ENCODE results near the gene ENPP5.

Gene ENPP5

GRCh38 chr6:46170357-46171289 lies at the start of gene ENPP5:
TSS of gene ENPP5 (minus strand) at chr6:46170980. CDS start at chr6:46168262, 2,718 bp downstream.
- no peaks in the 10 kb centered on the region for H3K79me2 ChIP-seq (ENCODE audit: control insufficient read depth, insufficient read depth, low read length, unreplicated experiment)
- no peaks in the 10 kb centered on the region for H3K36me3 ChIP-seq (ENCODE audit: insufficient read depth, low read length)
- H3K27ac ChIP-seq (ENCODE audit: low read depth, low read length): no peak within 1 kb of the TSS
- H3K4me3 ChIP-seq (ENCODE audit: low read depth, low read length): peak within 1 kb of the TSS; percentile 77
- no peaks in the 10 kb centered on the region for H3K4me1 ChIP-seq (ENCODE audit: control insufficient read depth, insufficient read depth, low read length, unreplicated experiment)
- H2AFZ ChIP-seq (ENCODE audit: low read length, unreplicated experiment): peak within 1 kb of the TSS; percentile 71
- H3K27me3 ChIP-seq (ENCODE audit: insufficient read depth, low read length): peaks cover 46% of the 10 kb centered on the region

DNA sequence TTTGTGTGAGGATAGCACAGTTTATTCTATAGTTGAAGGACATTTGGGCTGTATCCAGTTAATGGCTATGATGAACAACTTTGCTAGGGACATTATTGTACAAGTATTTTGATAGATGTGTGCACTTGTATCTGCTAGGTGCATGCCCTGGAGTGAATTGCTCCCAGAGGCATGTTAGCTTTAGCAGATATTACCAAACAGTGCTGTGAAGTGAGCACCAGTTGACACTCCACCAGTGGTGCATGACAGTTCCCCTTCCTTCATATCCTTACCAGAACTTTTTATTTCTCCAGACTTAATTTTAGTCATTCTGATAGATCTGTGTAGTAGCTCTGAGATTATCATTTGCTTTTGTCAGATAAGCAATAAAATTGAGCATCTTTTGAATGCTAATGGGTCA lies 48.9 kb upstream of the ENPP5 start:
- no peaks in the 10 kb centered on the region for H3K79me2 ChIP-seq (ENCODE audit: control insufficient read depth, insufficient read depth, low read length, unreplicated experiment)
- no peak overlapping the region for H2AFZ ChIP-seq (ENCODE audit: low read length, unreplicated experiment)
- H3K36me3 ChIP-seq (ENCODE audit: insufficient read depth, low read length): no peaks in the 10 kb centered on the region
- H3K4me1 ChIP-seq (ENCODE audit: control insufficient read depth, insufficient read depth, low read length, unreplicated experiment): no peaks in the 10 kb centered on the region
- no peak overlapping the region for H3K27ac ChIP-seq (ENCODE audit: low read depth, low read length)
- H3K4me3 ChIP-seq (ENCODE audit: low read depth, low read length): no peak overlapping the region
- no peaks in the 10 kb centered on the region for H3K27me3 ChIP-seq (ENCODE audit: insufficient read depth, low read length)

DNA sequence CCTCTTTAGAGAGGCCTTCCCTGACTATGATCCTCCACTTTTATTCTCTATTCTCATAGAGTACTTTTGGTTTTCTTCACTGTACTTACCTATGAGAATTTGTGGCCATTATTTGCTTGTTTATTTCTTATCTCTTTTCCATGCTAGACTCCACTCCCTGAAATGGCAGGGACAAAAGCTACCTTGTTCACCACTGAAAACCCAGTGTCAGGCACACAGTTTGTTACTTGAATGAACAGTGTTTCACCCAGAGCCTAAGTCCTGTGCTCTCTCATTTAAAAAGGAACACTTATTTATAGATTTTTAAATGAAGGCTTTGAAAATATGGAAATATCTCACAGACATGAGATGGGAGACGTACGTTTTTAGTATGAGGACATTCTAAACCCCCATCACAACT lies 47.7 kb upstream of the ENPP5 start:
- H2AFZ ChIP-seq (ENCODE audit: low read length, unreplicated experiment): no peak overlapping the region
- H3K4me1 ChIP-seq (ENCODE audit: control insufficient read depth, insufficient read depth, low read length, unreplicated experiment): no peaks in the 10 kb centered on the region
- H3K27ac ChIP-seq (ENCODE audit: low read depth, low read length): no peak overlapping the region
- no peaks in the 10 kb centered on the region for H3K27me3 ChIP-seq (ENCODE audit: insufficient read depth, low read length)
- no peaks in the 10 kb centered on the region for H3K36me3 ChIP-seq (ENCODE audit: insufficient read depth, low read length)
- no peak overlapping the region for H3K4me3 ChIP-seq (ENCODE audit: low read depth, low read length)
- no peaks in the 10 kb centered on the region for H3K79me2 ChIP-seq (ENCODE audit: control insufficient read depth, insufficient read depth, low read length, unreplicated experiment)

GRCh38 chr6:46217671-46218131 lies 46.9 kb upstream of the ENPP5 start:
- H3K27ac ChIP-seq (ENCODE audit: low read depth, low read length): no peak overlapping the region
- no peak overlapping the region for H3K4me3 ChIP-seq (ENCODE audit: low read depth, low read length)
- H3K27me3 ChIP-seq (ENCODE audit: insufficient read depth, low read length): no peaks in the 10 kb centered on the region
- H2AFZ ChIP-seq (ENCODE audit: low read length, unreplicated experiment): no peak overlapping the region
- H3K36me3 ChIP-seq (ENCODE audit: insufficient read depth, low read length): no peaks in the 10 kb centered on the region
- H3K79me2 ChIP-seq (ENCODE audit: control insufficient read depth, insufficient read depth, low read length, unreplicated experiment): no peaks in the 10 kb centered on the region
- no peaks in the 10 kb centered on the region for H3K4me1 ChIP-seq (ENCODE audit: control insufficient read depth, insufficient read depth, low read length, unreplicated experiment)

DNA sequence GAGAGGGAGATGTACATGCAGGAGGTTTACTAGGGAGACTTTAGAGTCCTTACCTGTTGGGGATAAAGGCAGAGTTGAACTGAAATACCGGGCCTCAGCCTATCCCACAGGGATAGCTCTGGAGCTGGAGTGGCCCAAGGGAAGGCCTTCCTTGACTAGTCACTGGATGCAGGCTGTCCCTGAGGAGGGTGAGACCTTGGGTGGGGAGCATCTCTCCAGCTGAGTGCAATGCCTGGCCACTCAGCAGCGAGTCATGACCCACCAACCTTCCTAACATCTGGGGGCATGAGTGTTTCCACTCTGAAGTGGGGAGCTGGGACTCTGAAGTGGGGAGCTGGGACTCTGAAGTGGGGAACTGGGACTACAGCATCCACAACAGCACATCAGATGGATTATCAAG lies 46.1 kb upstream of the ENPP5 start:
- Histone ChIP-seq H2AFZ (ENCODE audit: low read length, unreplicated experiment) (no peak overlapping the region), H3K4me3 (ENCODE audit: low read depth, low read length) (no peak overlapping the region), H3K27me3 (ENCODE audit: insufficient read depth, low read length) (no peaks in the 10 kb centered on the region), H3K27ac (ENCODE audit: low read depth, low read length) (no peak overlapping the region), H3K4me1 (ENCODE audit: control insufficient read depth, insufficient read depth, low read length, unreplicated experiment) (no peaks in the 10 kb centered on the region), H3K79me2 (ENCODE audit: control insufficient read depth, insufficient read depth, low read length, unreplicated experiment) (no peaks in the 10 kb centered on the region), H3K36me3 (ENCODE audit: insufficient read depth, low read length) (no peaks in the 10 kb centered on the region)

- Histone ChIP-seq H3K4me3 (ENCODE audit: low read depth, low read length) (no peak overlapping the region), H3K27me3 (ENCODE audit: insufficient read depth, low read length) (peaks cover 1% of the 10 kb centered on the region; the same call in 1 of the 2 replicates), H3K36me3 (ENCODE audit: insufficient read depth, low read length) (no peaks in the 10 kb centered on the region), H2AFZ (ENCODE audit: low read length, unreplicated experiment) (no peak overlapping the region), H3K27ac (ENCODE audit: low read depth, low read length) (no peak overlapping the region), H3K4me1 (ENCODE audit: control insufficient read depth, insufficient read depth, low read length, unreplicated experiment) (no peaks in the 10 kb centered on the region), H3K79me2 (ENCODE audit: control insufficient read depth, insufficient read depth, low read length, unreplicated experiment) (no peaks in the 10 kb centered on the region)
Observed at GRCh38 chr6:46215777-46216176, 45.0 kb upstream of the ENPP5 start.

- no peaks in the 10 kb centered on the region for H3K4me1 ChIP-seq (ENCODE audit: control insufficient read depth, insufficient read depth, low read length, unreplicated experiment)
- peaks cover 7% of the 10 kb centered on the region; the same call in 1 of the 2 replicates for H3K27me3 ChIP-seq (ENCODE audit: insufficient read depth, low read length)
- H3K27ac ChIP-seq (ENCODE audit: low read depth, low read length): no peak overlapping the region
- H3K4me3 ChIP-seq (ENCODE audit: low read depth, low read length): no peak overlapping the region
- H3K79me2 ChIP-seq (ENCODE audit: control insufficient read depth, insufficient read depth, low read length, unreplicated experiment): no peaks in the 10 kb centered on the region
- H3K36me3 ChIP-seq (ENCODE audit: insufficient read depth, low read length): no peaks in the 10 kb centered on the region
- no peak overlapping the region for H2AFZ ChIP-seq (ENCODE audit: low read length, unreplicated experiment)
Observed at GRCh38 chr6:46215213-46215612, 44.4 kb upstream of the ENPP5 start.

DNA sequence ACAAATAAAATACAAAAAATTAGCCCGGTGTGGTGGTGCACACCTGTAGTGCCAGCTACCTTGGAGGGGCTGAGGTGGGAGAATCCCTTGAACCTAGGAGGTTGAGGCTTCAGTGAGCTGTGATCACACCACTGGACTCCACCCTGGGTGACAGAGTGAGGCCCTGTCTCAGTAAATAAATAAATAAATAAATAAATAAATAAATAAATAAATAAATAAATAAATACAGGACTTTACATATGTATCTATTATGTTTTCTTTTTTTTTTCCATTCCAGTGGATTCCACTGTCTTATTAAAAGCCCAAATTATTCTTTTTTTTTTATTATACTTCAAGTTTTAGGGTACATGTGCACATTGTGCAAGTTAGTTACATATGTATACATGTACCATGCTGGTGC lies 41.1 kb upstream of the ENPP5 start:
- H3K27me3 ChIP-seq (ENCODE audit: insufficient read depth, low read length): peaks cover 19% of the 10 kb centered on the region
- H3K4me1 ChIP-seq (ENCODE audit: control insufficient read depth, insufficient read depth, low read length, unreplicated experiment): no peaks in the 10 kb centered on the region
- no peak overlapping the region for H3K4me3 ChIP-seq (ENCODE audit: low read depth, low read length)
- no peaks in the 10 kb centered on the region for H3K79me2 ChIP-seq (ENCODE audit: control insufficient read depth, insufficient read depth, low read length, unreplicated experiment)
- H2AFZ ChIP-seq (ENCODE audit: low read length, unreplicated experiment): no peak overlapping the region
- H3K36me3 ChIP-seq (ENCODE audit: insufficient read depth, low read length): no peaks in the 10 kb centered on the region
- H3K27ac ChIP-seq (ENCODE audit: low read depth, low read length): no peak overlapping the region

GRCh38 chr6:46210294-46210693 lies 39.5 kb upstream of the ENPP5 start:
- Histone ChIP-seq H3K27ac (ENCODE audit: low read depth, low read length) (no peak overlapping the region), H3K27me3 (ENCODE audit: insufficient read depth, low read length) (peaks cover 19% of the 10 kb centered on the region), H3K4me3 (ENCODE audit: low read depth, low read length) (no peak overlapping the region), H3K36me3 (ENCODE audit: insufficient read depth, low read length) (no peaks in the 10 kb centered on the region), H3K4me1 (ENCODE audit: control insufficient read depth, insufficient read depth, low read length, unreplicated experiment) (no peaks in the 10 kb centered on the region), H2AFZ (ENCODE audit: low read length, unreplicated experiment) (no peak overlapping the region), H3K79me2 (ENCODE audit: control insufficient read depth, insufficient read depth, low read length, unreplicated experiment) (no peaks in the 10 kb centered on the region)

- H3K27me3 ChIP-seq (ENCODE audit: insufficient read depth, low read length): peaks cover 21% of the 10 kb centered on the region
- no peaks in the 10 kb centered on the region for H3K36me3 ChIP-seq (ENCODE audit: insufficient read depth, low read length)
- no peaks in the 10 kb centered on the region for H3K79me2 ChIP-seq (ENCODE audit: control insufficient read depth, insufficient read depth, low read length, unreplicated experiment)
- H3K27ac ChIP-seq (ENCODE audit: low read depth, low read length): no peak overlapping the region
- H3K4me1 ChIP-seq (ENCODE audit: control insufficient read depth, insufficient read depth, low read length, unreplicated experiment): no peaks in the 10 kb centered on the region
- no peak overlapping the region for H2AFZ ChIP-seq (ENCODE audit: low read length, unreplicated experiment)
- H3K4me3 ChIP-seq (ENCODE audit: low read depth, low read length): no peak overlapping the region
Observed at GRCh38 chr6:46208303-46208702, 37.5 kb upstream of the ENPP5 start.

GRCh38 chr6:46207174-46207573 lies 36.4 kb upstream of the ENPP5 start:
- Histone ChIP-seq H3K27me3 (ENCODE audit: insufficient read depth, low read length) (peaks cover 30% of the 10 kb centered on the region), H3K4me1 (ENCODE audit: control insufficient read depth, insufficient read depth, low read length, unreplicated experiment) (no peaks in the 10 kb centered on the region), H3K4me3 (ENCODE audit: low read depth, low read length) (no peak overlapping the region), H3K36me3 (ENCODE audit: insufficient read depth, low read length) (no peaks in the 10 kb centered on the region), H2AFZ (ENCODE audit: low read length, unreplicated experiment) (no peak overlapping the region), H3K79me2 (ENCODE audit: control insufficient read depth, insufficient read depth, low read length, unreplicated experiment) (no peaks in the 10 kb centered on the region), H3K27ac (ENCODE audit: low read depth, low read length) (no peak overlapping the region)

Data from ACC112 (cell line).